Caki2 (cell line): ENCODE results near the gene AKAP12. TPM values are rescaled to one million over a fixed set of nuclear protein-coding genes. Genes with fewer than 3 reads are reported as not detected.

Experiments used
- DNase-seq: peaks from one replicate; pipeline ENCODE4 v3.0.0-alpha.2; 2015; ENCODE audit warnings: low read depth
- in situ Hi-C: cut with HindIII; loops from 2 replicates; pipeline ENCODE4 v1.10.0; 2016; ENCODE audit warnings: low sequenced_read_pairs, low pct_unique_long_range_greater_than_20kb, mixed read lengths
- total RNA-seq: library from RNA; depleted of rRNA; stranded (reverse); fragments of >200 nt; shearing (Covaris generic); gene quantifications from 2 replicates; pipeline ENCODE4 v1.2.3, GENCODE V29; 2014; ENCODE audit warnings: low replicate concordance

AKAP12 gene
- total RNA-seq, 1 experiment from 2014 or later = 34.4 TPM

DNA sequence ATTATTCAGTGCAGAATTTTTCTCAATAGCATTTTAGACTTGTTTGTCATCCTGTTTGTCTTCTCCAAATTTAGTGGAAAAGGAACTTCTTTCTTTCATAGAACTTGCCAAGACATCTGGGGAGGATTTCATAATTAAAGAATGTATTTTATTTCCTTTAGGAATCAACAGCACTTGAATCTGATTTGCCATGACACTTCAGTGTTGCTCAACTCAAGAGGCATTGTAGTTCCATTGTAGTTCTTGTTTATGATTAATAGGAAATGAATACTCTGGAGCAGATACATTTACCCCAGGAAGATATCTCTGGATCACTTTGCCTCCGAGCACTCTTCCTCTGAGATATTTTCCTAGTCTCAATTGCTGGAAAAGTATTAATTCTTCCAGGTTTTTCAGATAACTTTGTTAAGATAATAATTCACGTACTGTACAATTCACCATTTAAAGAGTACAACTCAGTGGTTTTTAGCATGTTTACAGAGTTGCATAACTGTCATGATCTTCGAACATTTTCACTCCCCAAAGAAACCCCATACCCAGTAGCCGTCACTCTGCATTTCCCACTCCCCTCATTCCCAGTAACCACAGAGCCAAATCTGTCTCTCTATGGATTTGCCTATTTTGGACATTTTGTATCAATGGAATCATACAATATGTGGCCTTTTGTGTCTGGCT, 29.7 kb downstream of the AKAP12 start:
- no peak for DNase-seq

DNA sequence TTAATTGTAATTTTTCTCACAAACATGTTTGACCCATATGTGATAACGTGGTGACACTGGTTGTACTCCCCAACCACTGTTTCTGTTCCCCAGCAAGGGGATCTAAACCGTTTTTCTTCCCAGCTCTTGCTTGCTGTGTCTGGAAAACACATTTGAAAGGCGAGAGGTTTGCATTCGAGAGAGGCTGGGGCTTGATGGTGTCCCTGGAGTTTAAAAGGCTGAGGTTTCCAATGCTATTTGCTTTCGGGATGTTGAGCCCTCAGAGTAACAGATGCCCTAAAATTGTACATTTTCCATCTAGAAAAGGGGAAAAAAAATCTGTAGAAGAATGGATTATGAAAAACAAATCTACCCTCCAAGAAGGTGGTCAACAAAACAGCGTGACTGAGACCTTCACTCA, 35.4 kb downstream of the AKAP12 start:
- in situ Hi-C loops = no loop called here
- DNase-seq = no peak

More for the DNA sequence above, 29.7 kb downstream of the AKAP12 start:
- in situ Hi-C loops = no loop called here

DNA sequence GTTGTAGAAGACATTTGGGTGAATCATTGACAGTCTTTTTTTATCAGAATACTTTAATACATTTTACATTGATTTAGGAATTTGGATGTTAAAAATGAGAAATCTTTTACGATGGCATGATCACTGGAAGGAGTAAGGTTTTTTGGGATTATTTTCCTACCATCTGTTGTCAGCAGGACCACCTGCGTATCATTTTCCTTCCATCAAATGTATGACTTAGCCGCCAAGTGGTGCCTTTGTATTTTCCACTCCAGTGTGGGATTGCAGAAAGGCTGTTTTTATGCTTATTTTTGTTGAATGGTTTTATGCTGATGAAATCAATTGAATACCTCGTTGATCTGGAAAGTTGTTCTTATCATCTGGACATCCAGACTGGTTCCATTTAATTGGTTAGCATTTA, 35.8 kb downstream of the AKAP12 start:
- in situ Hi-C loops = no loop called here

DNA sequence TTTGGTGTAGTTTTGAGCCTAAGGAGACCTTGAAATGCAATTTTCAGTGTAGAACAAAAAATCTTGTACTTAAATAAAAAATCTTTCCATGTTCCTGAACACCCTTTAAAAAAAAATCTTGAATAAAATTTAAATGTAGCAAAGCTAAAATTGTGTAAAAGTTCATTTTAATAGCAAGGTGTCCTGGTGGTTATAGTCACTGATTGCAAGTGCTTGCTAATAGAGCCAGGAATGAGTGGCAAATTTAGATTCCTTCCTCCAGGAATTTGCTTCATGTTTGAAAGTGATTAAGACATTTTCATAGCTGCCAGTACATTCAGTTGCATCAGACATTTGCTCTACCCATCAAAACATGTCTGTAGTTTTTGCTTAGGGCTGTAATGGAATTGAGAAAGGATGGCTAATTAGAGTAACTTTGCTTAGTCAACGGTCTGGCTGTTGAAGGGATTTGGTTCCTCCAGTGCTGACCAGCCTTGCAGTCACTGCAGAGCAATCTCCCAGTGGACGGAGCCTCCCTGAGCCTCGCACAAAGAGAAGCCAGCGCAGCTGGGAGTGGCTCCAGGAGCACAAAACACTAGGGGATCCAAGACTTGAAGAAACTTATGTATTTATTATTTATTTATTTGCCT, 36.5 kb downstream of the AKAP12 start:
- no peak for DNase-seq
- in situ Hi-C loops = no loop called here

More for the DNA sequence above, 35.8 kb downstream of the AKAP12 start:
- no peak for DNase-seq

DNA sequence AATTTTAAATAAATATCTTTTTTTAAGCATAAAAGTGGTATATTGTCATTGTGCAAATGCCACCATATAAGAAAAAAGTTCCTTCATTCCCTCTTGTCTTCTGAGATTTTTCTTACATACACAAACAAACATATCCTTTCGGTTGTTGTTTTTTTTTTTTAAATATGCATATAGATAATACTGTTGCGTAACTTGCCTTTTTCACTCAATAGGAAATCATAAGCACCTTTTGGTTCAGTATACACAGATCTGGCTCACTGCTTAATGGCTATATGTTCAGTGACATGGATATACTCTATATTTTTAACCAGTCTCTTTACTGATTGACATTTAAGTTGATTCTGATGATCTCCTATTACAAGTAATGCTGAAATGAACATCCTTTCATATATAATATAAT, 40.1 kb downstream of the AKAP12 start:
- DNase-seq = no peak
- in situ Hi-C loops = no loop called here

DNA sequence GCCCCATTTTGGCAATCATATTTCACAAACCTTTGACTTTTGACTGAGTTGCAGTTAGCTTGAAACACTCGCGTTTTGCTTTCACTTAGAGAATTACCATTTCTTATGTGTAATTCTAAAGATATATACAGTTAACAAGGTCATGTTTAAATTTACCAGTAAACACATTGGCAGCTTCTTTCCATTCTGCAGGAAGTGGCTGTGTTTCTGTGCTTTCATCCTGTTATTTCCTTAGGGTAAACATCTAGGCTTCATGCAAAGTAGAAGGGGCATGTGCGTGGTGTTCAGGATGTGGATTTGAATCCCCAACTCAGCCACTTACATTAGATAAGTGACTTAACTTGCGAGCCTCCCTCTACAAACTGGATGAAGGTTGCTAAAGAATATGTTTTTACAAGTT, 41.1 kb downstream of the AKAP12 start:
- DNase-seq = no peak
- in situ Hi-C loops = no loop called here

DNA sequence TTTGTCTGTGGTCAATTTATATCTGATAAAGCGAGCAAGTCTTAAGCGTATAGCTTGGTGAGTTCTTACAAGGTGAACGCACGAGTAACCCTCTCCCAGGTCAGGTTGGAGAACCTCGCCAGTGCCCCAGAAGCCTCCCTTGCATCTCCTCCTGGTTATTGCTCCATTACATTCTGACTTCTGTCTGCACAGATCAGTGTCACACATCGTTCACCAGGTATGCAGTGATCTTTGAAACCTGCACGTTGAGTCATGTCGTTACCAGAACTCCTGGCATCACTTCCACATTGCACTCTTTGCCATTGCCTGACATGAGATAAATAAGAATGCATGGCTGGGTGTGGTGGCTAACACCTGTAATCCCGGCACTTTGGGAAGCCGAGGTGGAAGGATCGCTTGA, 44.2 kb downstream of the AKAP12 start:
- DNase-seq = peak; percentile 31
- in situ Hi-C loops = no loop called here

DNA sequence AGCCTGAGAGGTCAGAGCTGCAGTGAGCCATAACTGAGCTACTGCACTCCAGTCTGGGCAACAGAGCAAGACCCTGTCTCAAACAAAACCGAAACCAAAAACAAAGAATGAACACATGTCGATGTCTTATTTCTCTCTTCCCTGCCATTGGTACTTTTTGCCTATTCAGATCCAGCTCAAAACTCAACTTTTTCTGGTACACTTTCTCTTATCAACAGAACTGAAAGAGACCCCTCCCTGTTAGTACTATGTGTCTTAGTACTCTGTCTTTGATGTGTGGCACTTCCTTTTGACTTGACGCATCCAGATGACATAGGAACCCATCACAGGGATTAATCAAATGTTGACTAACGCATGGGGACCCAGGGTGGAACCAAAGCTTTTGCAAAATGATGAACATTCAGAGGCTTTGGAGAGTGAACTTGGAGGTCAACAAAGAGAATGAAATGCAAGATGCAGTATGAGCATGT, 44.8 kb downstream of the AKAP12 start:
- in situ Hi-C loops = no loop called here
- no peak for DNase-seq

DNA sequence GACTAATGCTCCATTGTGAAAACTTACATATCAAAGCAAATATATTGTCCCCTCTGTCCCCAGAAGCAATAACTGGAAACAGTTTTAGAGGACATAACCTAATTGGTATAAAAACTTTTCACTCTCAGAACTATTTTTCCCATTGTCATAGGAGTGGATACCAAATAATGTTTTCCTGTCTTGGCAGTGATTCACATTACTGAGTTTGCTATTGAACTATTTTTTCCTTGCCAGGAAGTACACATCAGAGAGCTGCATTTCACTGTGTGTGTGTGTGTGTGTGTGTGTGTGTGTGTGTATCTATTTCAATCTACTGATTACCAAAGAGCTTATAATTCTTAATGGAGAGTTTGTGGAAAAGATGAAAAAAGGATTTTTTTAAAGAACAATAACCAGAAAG, 45.4 kb downstream of the AKAP12 start:
- in situ Hi-C loops = no loop called here
- no peak for DNase-seq

DNA sequence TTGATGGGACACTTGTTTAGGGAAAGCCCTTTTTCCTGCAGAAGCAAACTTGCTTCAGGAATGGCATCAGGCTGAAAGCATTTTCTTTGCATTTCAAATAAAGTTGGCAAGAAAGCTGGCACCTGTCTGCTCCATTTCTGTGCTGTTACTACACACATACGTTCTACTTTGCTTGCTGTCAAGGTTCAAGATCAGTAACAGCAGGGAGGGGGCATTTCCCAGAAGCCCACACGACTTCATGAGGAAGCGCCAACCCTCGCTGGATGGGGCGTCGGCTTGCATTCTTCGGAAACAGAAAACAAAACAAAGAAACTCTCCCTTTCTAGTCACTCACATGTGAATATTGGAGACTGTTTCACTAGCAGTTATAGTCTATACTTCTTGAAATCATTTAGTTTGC, 46.4 kb downstream of the AKAP12 start:
- in situ Hi-C loops = no loop called here
- peak; percentile 12 for DNase-seq

DNA sequence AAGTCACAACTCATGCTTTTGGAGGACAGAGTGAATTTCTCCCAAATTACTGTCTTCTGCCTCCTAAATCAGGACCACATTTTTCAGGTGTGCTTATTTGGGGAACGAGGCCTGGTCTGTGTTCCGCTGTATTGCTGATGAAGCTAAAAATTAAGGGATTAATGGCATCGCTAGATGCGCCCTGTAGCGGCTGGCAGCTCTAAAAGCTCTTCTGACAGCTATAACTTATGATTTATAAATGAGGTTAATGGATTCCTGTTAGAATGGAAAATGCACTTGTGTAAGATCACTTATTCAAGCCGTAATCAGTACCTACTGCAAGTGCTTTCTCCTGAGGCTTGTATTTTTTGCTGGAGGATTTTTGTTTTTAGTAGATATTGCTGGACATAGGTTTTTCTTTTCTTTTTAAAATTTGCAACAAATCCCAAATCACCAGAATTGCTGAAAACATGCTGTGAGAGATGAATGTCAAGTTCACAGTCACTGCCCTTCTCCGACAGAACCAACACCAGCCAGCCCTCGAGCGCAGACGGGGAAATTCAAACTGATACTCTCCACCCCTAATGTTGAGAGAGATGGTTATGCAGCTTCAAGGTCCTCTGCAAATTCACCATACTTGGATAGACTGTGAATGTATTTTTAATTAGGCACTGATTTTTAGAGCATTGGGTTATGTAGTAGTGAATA, 49.1 kb downstream of the AKAP12 start:
- no peak for DNase-seq
- in situ Hi-C loops = no loop called here

DNA sequence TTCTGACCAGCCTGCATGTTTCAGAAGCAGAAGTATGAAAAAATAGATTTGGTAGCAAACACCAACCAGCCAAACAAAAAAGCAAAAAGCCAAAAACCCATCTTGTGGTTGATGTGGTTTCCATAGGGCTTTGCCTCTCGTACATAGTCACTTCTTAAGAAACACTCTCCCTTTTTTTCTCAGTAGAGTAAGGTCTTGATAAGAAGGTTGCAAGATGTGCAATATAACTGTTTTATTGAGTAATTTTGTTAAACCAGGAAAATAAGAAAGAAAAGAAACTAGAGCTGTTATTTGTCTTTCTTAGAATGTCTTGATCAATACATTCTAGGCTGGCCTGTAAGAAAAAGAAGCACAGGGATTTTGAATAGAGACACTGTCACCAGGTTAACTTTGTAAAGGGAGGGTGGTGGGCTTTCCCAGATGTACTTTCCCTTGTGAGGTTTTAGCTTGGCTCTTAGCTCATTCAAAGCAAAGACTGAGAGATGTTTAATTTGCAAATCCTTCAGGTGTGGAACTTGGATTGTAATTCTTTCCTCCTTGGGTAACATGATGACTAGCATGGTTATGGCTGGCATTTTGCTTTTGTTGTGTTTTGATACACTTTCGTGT, 49.7 kb downstream of the AKAP12 start:
- in situ Hi-C loops = no loop called here
- no peak for DNase-seq

DNA sequence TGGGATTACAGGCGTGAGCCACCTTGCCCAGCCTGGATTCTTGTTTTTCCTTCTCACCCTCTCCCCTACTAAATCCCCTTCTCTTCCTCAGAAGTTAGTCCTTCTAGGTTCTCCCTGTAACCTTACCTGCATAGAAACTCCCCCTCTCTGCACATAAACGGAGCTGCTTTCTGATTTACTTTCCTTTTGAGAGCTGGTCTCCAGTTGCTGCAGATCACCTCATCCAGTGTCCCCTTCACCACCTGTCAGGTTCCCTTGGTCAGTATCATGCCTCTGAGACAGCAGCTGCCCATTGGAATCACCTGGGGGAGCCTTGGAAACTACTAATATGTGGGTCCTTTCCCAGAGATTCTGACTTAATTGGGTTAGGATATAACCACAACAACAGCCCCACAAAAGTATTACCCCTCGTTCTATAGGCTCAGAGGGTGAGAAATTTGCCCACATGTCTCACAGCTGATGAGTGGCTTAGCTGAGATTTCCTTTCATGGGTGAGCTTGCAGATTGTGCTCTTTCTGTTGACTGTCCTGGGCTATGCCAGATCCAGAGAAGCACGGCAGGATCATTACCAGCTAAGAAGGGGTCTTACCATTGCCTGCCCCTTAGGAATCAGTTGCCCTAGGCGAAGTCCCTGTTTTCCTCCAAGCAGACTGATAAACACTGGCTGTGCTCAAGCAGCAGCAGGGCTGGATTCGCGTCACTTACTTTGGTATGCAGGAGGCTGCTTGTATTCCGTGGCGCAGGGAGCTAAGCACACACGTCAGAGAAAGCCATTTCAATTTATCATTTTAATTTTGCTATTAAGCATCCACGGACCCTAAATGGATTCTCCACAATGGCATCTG, 51.3 kb downstream of the AKAP12 start:
- in situ Hi-C loops = no loop called here
- DNase-seq = no peak

DNA sequence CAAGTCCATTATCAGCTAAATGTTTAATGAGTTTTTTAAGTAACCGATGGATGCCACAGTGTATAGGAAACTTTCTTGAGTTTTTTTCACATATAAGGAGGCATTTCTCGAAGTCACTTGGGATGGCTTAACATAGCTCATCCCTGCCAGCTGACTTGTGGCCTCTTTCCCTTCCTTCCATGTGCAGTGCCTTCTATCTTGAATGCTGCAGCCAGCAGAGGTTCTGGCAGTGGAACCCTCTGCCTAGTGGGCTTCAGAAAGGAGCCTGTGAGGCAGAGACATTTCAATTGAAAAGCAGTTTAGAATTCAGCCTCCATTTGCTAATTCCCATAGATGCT, 51.9 kb downstream of the AKAP12 start:
- no peak for DNase-seq
- in situ Hi-C loops = no loop called here

DNA sequence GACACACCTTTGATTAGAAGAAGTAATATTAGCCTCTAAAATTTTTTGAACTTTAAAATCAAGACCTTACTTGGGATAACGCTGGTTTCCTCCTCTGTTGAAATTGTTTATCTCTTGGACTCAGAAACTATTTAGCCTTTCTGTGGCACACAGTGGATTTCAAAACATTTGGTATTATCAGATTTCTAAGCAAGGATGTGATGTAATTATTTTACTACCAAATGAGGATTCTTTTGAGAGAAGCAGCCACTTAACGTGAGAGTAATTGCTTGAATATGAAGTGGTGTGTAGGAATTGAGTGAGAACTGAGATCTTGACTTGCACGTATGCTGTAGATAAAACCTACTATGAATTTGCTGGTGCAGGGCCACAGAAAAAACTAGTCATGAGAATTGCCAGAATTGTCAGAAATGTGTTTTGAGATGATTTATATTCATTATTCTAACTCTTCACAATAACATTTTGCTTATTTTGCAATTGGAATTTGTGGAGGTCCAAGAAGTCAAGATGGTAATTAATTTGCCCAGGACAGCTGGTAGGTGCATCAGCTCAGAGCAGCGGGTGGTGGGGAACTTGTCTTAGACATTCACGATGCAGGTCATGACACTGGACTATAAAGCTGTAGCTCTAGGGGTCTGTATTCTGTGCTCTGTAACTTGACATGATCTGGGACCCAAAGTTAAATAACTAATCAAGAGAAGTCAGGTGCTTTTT, 53.4 kb downstream of the AKAP12 start:
- DNase-seq = no peak
- in situ Hi-C loops = no loop called here

DNA sequence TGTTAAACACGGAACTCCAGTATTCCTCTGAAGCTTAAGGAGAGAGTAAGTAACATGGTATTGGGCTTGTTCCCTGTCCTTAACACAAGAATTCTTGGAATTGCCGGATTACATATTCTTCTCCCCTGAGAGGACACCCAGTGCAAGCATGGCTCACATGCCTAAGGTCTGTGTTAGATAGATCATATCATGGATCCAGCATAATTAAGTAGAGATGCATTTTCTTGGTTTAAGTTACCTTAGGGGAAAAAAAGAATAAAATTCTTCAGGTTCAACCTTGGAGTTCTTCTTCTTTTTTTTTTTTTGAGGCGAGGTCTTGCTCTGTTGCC, 53.9 kb downstream of the AKAP12 start:
- in situ Hi-C loops = no loop called here
- no peak for DNase-seq

DNA sequence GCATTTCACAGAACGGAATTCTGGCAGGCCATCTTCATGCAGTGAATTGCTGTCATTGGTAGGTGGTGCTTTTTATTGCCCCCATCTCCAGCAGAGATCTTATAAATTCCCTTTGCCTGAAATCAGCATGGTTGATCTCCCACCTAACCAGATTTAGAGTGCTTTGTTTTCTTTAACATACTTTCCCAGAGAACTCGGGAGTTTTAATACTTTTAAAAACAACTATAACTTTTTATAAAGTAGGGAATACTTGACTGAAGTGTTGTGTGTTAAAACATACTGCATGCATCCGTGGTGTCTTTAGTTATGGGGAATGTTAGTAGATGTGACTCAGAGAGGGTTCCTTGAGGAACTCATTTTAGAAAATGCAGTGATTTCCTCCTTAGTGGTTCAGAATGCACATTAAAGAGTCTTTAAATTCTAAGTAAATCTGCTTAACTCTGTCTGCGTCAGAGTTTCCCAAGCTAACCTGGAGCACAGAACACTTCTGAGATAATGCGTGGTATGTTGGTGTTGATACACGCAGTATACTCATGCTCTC, 54.9 kb downstream of the AKAP12 start:
- in situ Hi-C loops = no loop called here
- no peak for DNase-seq

DNA sequence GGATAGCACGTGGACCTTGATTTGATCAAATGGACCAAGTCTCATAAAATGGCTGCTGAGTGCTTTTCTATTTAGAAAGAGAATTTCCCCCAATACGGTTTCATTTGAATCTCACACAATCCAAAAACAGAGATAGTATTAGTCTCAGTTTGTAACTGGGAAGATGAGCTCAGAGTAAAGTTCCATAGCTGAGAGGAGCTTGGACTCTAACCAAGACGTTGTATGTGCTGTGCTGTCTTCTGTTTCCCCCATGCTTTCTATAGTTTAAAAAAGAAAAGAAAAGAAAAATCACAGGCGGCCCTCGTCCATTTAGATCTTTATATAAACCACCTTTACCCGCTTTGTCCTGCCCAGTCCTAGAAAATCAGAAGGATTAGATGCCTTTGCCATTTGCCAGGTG, 58.1 kb downstream of the AKAP12 start:
- DNase-seq = no peak
- in situ Hi-C loops = no loop called here
